Inferior parietal cortex (tissue), 1 donor: ENCODE measurements around the gene KPNB1.

ENCODE experiments used
- DNase-seq: peaks from one replicate; pipeline ENCODE4 v3.0.0-alpha.2; 2016; ENCODE audit errors: extremely low spot score

Gene KPNB1

GRCh38 chr17:47711366-47712099 is 61.8 kb downstream of the KPNB1 start:
- DNase-seq = no peak

- DNase-seq = no peak
These were observed 62.8 kb downstream of the KPNB1 start for GRCh38 chr17:47712330-47713023.

GRCh38 chr17:47713980-47714700 is 64.4 kb downstream of the KPNB1 start:
- DNase-seq = no peak

GRCh38 chr17:47714773-47715396 is 65.2 kb downstream of the KPNB1 start:
- DNase-seq = no peak

- DNase-seq = no peak
These were observed 66.1 kb downstream of the KPNB1 start for GRCh38 chr17:47715669-47716325.

- DNase-seq = no peak
These were observed 66.7 kb downstream of the KPNB1 start for GRCh38 chr17:47716375-47716774.

- DNase-seq = no peak
These were observed 67.6 kb downstream of the KPNB1 start for GRCh38 chr17:47717261-47717697.

GRCh38 chr17:47717979-47718621 is 68.4 kb downstream of the KPNB1 start:
- no peak for DNase-seq

GRCh38 chr17:47718634-47719405 is 69.1 kb downstream of the KPNB1 start:
- no peak for DNase-seq

GRCh38 chr17:47719411-47720152 is 69.9 kb downstream of the KPNB1 start:
- DNase-seq = no peak

GRCh38 chr17:47720196-47720595 is 70.5 kb downstream of the KPNB1 start:
- no peak for DNase-seq

- DNase-seq = no peak
These were observed 71.2 kb downstream of the KPNB1 start for GRCh38 chr17:47720754-47721533.

- DNase-seq = no peak
These were observed 72.0 kb downstream of the KPNB1 start for GRCh38 chr17:47721725-47722124.

- no peak for DNase-seq
These were observed 75.0 kb downstream of the KPNB1 start for GRCh38 chr17:47724705-47725104.

- no peak for DNase-seq
These were observed 75.9 kb downstream of the KPNB1 start for GRCh38 chr17:47725446-47726111.

- DNase-seq = no peak
These were observed 77.3 kb downstream of the KPNB1 start for GRCh38 chr17:47726796-47727703.

GRCh38 chr17:47727704-47728036 is 78.0 kb downstream of the KPNB1 start:
- no peak for DNase-seq
